Fibroblast of mammary gland (primary cell): ENCODE results near the gene AKR1C2.
"Not testable (repeated sequence)": the region's sequence is repeated elsewhere in the genome, so short reads cannot be mapped to it uniquely, and the experiment has no call there.

Source experiments
- DNase-seq: peaks from one replicate; pipeline ENCODE4 v3.0.0-alpha.2; 2010; ENCODE audit warnings: low read depth
- H3K4me3 ChIP-seq: 2 replicates; pipeline ENCODE4 v1.5.1; 2011; ENCODE audit warnings: low read depth, mild to moderate bottlenecking, low read length, moderate library complexity; ENCODE audit not compliant: control insufficient read depth
- TF ChIP-seq, protein P1 (sequence below): conservative IDR thresholded peaks from 2 replicates; pipeline ENCODE4 v1.5.1; 2011; ENCODE audit warnings: low read depth, low read length, inconsistent platforms; ENCODE audit not compliant: control insufficient read depth, insufficient read depth

AKR1C2 gene

DNA sequence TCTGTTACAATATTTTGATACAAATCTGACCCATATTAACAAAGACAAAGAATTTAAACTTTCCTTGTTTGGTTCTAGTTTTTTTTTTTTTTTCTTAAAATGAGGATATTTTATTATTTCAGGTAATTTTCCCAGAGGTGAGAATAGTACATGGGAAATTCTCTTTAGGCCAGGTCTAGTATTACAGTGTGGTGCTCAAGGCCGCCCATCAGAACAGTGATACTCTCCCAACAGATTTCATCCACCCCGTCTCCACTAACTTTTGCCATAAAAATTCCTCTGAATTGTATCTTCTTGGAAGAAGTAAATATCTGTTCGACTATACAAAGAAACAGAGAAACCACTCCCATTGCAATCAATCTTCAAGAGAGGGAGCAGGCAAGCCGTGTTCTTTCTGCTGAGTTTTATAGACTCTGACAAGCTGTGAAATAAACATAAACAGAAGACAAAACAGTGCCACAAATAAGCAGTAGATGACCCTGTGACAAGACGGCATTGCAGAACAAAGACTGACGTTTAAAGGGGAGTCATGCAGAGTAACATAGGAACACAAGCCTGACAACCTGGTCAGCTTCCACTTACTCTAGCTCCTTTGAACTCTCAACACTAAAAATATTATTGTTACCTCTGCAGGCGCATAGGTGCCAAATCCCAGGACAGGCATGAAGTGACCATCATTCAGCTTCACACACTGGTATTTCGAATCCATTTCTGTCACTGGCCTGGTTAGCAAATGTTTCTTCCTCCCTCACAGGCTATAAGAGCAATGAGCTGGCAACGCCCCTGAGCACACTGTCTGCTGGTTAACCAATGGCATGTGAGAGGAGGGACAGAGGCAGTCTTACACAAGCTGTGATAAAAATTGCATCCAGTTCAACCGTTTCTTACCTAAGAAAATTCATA is at the start of gene AKR1C2:
Gene AKR1C2, minus strand, starts transcription at position 731 of the 903 bp plus-strand sequence. Its CDS starts 22 bp downstream, at position 709.
- DNase-seq = peak; percentile 36
- H3K4me3 ChIP-seq = peak within 1 kb of the TSS; percentile 45

DNA sequence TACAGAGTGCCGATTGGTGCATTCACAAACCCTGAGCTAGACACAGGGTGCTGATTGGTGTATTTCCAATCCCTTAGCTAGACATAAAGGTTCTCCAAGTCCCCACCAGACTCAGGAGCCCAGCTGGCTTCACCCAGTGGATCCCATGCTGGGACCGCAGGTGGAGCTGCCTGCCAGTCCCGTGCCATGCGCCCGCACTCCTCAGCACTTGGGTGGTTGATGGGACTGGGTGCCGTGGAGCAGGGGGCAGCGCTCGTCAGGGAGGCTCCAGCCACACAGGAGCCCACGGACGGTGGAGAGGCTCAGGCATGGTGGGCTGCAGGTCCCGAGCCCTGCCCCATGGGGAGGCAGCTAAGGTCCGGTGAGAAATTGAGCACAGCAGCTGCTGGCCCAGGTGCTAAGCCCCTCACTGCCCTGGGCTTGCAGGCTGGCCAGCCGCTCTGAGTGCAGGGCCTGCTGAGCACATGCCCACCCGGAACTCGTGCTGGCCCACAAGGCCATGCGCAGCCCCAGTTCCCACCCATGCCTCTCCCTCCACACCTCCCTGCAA is 49.4 kb upstream of the AKR1C2 start:
- not testable (repeated sequence) for H3K4me3 ChIP-seq, DNase-seq

DNA sequence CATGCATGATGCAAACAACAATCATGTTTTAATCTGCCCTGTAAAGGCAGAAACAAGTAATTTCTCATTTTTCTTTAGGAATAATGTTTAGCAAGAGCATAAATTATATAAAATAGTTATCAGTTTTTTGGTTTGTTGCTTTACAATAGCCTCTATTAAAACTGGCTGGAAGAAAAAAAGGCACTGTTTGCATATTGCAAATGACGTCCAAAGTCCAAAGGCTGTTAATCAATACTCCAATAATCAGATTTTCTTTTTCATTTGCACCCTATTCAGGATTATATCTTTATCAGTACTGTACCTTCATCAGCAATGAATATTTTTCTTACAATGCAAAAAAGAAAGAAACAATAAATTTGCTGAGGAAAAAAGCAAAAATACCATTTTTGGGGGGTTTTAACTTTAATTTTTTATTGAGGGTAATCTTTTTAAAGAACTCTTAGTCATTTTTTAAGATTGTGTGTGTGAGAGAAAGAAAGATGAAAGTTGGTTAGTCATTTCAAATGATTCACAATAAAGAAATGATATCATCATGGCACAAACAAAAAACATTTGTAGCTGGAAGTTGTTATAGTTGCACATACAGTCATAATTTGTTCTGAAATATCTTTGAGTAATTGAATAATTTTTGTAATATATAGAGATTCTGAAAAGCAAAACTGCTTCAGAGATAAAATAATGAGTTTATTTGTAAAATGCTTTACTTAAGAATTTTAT is 44.4 kb upstream of the AKR1C2 start:
- DNase-seq = peak; percentile 60
- H3K4me3 ChIP-seq = no peak overlapping the region
- TF ChIP-seq, protein P1, sequence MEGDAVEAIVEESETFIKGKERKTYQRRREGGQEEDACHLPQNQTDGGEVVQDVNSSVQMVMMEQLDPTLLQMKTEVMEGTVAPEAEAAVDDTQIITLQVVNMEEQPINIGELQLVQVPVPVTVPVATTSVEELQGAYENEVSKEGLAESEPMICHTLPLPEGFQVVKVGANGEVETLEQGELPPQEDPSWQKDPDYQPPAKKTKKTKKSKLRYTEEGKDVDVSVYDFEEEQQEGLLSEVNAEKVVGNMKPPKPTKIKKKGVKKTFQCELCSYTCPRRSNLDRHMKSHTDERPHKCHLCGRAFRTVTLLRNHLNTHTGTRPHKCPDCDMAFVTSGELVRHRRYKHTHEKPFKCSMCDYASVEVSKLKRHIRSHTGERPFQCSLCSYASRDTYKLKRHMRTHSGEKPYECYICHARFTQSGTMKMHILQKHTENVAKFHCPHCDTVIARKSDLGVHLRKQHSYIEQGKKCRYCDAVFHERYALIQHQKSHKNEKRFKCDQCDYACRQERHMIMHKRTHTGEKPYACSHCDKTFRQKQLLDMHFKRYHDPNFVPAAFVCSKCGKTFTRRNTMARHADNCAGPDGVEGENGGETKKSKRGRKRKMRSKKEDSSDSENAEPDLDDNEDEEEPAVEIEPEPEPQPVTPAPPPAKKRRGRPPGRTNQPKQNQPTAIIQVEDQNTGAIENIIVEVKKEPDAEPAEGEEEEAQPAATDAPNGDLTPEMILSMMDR = no peak

DNA sequence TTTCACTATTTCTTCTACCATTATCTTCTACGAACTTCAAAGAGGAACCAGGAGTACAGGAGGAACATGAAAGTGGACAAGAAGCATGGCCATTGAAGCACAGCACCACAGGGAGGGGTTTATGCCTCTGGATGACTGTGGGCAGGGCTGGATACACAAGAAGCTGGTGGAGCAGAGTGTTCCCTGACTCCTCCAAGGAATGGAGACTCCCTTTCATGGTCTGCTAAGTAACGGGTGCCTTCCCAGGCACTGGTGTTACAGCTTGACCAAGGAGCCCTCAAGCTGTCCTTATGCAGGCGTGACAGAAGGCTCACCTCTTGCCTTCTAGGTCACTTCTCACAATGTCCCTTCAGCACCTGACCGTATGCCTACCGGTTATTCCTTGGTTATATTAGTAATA is 43.4 kb upstream of the AKR1C2 start:
- DNase-seq, H3K4me3 ChIP-seq: not testable (repeated sequence)

DNA sequence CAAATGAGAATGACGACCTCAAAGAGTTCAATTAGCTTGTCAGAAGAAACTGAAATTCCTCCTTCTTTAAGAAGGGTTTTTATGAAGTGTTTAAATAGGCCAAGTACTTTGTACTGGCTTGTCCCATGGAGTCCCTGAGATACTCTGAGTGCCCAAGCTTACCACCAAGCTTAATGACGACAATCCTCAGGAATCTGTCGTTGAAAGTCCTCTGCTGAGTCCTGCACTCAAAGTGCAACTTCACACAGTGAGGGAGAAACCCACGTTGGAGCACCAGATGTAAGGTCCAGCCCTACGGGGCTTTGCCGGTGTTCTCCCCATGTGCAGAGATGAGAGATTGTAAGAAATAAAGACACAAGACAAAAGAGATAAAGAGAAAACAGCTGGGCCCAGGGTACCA is 42.8 kb upstream of the AKR1C2 start:
- no peak overlapping the region for H3K4me3 ChIP-seq
- no peak for DNase-seq
- TF ChIP-seq, protein P1 = no peak

DNA sequence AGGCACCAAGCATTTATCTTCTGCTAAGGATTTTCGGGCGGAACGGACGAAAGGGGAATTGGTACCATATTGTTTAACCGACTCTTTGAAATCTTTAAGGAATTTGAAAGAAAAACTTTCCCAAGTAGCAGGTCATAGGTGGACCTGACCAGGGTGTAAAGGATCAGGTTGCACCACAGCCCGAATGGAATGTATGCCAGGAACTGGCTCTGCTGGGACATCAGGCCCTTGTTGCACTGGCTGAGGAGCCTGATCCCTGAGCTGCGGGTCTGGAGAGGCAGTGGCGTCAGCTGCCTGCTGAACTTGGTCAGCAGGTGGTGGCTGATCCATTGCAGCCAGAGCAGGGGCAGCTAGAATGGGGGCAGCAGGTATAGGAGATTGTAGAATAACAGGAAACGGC is 41.4 kb upstream of the AKR1C2 start:
- TF ChIP-seq, protein P1 = no peak
- DNase-seq = no peak
- H3K4me3 ChIP-seq = no peak overlapping the region

DNA sequence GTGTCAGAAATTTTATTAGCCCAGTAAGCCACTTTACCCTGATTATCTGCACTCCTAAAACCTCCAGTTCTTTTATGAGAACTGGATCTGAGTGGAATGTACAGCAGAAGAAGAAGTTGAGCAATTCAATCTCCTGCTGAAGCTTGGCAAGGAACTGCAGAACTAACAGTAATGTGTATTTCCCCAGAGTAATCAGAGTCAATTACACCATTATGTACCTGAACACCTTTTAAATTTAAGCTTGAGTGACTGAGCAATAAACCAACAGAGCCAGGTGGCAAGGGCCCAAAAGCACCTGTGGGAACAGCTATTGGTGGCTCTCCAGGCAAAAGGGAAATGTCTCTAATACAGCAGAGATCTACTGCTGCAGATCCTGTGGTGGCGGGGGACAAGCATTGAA is 40.1 kb upstream of the AKR1C2 start:
- DNase-seq = peak; percentile 41
- TF ChIP-seq, protein P1 = no peak
- no peak overlapping the region for H3K4me3 ChIP-seq

DNA sequence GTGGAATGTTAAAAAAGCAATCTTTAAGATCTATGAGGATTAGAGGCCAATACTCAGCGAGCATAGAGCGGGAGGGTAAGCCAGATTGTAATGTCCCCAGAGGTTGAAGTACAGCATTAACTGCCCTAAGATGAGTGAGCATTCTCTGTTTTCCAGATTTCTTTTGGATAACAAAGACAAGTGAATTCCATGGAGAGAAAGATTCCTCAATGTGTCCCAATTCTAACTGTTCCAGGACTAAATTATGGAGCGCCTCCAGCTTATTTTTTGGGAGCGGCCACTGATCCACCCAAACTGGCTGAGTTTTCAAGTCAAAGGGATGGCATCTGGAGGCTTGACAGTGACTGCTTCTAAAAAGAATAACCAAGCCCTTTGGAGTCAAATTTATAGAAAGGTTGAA is 39.3 kb upstream of the AKR1C2 start:
- no peak for DNase-seq
- H3K4me3 ChIP-seq = no peak overlapping the region
- TF ChIP-seq, protein P1 = no peak
